Bronchial epithelial cell (primary cell): ENCODE measurements around the gene PYURF. TPM values are rescaled to one million over a fixed set of nuclear protein-coding genes. Genes with fewer than 3 reads are reported as not detected.
"Not testable (repeated sequence)": the region's sequence is repeated elsewhere in the genome, so short reads cannot be mapped to it uniquely, and the experiment has no call there.

ENCODE experiments used
- DNase-seq: peaks from one replicate; pipeline ENCODE4 v3.0.0-alpha.2; 2010; ENCODE audit warnings: low read depth
- FAIRE-seq: peaks from 2 replicates; lab custom pipeline; 2011; peaks lifted over from hg19 to GRCh38; lab: Jason Lieb, UNC
- H3K27me3 ChIP-seq: 2 replicates; pipeline ENCODE4 v1.5.1; 2011; ENCODE audit warnings: low read length; ENCODE audit not compliant: control insufficient read depth, insufficient read depth
- H3K36me3 ChIP-seq: 2 replicates; pipeline ENCODE4 v1.5.1; 2011; ENCODE audit warnings: low read length; ENCODE audit not compliant: control insufficient read depth, insufficient read depth
- H3K4me3 ChIP-seq: 2 replicates; pipeline ENCODE4 v1.5.1; 2011; ENCODE audit warnings: mild to moderate bottlenecking, low read depth, low read length, control low read depth
- CTCF ChIP-seq: IDR thresholded peaks from 2 replicates; pipeline ENCODE4 v1.5.1; 2011; ENCODE audit warnings: mild to moderate bottlenecking, moderate library complexity, low read length, control low read depth, inconsistent platforms; ENCODE audit not compliant: insufficient read depth, severe bottlenecking
- total RNA-seq: library from RNA; depleted of rRNA; stranded (reverse); fragments of >200 nt; gene quantifications from 2 replicates; pipeline ENCODE4 v1.2.1, GENCODE V29; 2014

Gene PYURF
- 53.2 and 90.4 TPM in 2 replicates for total RNA-seq

- TF ChIP-seq CTCF, result no peak
- no peaks in the 10 kb centered on the region for H3K27me3 ChIP-seq
- H3K4me3 ChIP-seq, result peak within 1 kb of the TSS; percentile 94
- FAIRE-seq, result no peak
- H3K36me3 ChIP-seq, result peaks cover 2% of the 10 kb centered on the region
- DNase-seq, result peak; percentile 79
These were observed at the start of gene PYURF for GRCh38 chr4:88523325-88524129. Gene PYURF (minus strand): TSS chr4:88523776. CDS start chr4:88523700, 76 bp downstream.

GRCh38 chr4:88570001-88570400 is 46.4 kb upstream of the PYURF start:
- Histone ChIP-seq H3K27me3 (no peaks in the 10 kb centered on the region), H3K4me3 (no peak overlapping the region), H3K36me3 (no peaks in the 10 kb centered on the region)
- DNase-seq (no peak), FAIRE-seq (no peak)
- no peak for TF ChIP-seq CTCF

GRCh38 chr4:88567591-88567990 is 44.0 kb upstream of the PYURF start:
- Histone ChIP-seq H3K27me3 (no peaks in the 10 kb centered on the region), H3K36me3 (no peaks in the 10 kb centered on the region), H3K4me3 (no peak overlapping the region)
- FAIRE-seq, result no peak
- no peak for DNase-seq
- TF ChIP-seq CTCF, result no peak

GRCh38 chr4:88549815-88550214 is 26.2 kb upstream of the PYURF start:
- no peak for FAIRE-seq
- H3K4me3 ChIP-seq, result no peak overlapping the region
- no peaks in the 10 kb centered on the region for H3K27me3 ChIP-seq
- no peak for TF ChIP-seq CTCF
- no peak for DNase-seq
- H3K36me3 ChIP-seq, result no peaks in the 10 kb centered on the region

GRCh38 chr4:88539322-88540068 is 15.9 kb upstream of the PYURF start:
- H3K27me3 ChIP-seq, FAIRE-seq, H3K36me3 ChIP-seq, H3K4me3 ChIP-seq: not testable (repeated sequence)
- TF ChIP-seq CTCF, result peak; percentile 70
- peak; percentile 46 for DNase-seq
